ENCODE results near the gene HACD2.
A peak's percentile ranks its signal among the peaks of the same experiment; 100 is the strongest.
"Not testable (repeated sequence)": the region's sequence is repeated elsewhere in the genome, so short reads cannot be mapped to it uniquely, and the experiment has no call there.

HACD2 gene

DNA sequence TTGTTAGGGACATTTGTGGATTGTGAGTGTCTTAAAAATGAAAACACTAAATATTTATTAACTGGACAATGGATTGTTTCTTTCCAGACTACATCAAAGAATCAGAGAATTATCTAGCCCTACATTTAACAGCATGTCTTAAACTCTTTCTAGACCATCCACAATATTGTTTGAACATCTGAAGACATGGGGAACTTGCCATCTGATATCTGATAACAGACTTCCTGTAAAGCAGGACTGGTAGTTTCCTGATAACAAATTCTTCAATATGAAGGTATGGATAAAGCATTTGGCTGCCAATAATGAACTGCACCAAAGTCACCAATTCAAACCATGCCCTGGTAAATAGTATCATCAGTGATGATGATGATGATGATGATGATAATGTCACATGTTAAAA lies 26.2 kb upstream of the HACD2 start:
- no peak for DNase-seq (ENCODE audit: low read depth)

DNA sequence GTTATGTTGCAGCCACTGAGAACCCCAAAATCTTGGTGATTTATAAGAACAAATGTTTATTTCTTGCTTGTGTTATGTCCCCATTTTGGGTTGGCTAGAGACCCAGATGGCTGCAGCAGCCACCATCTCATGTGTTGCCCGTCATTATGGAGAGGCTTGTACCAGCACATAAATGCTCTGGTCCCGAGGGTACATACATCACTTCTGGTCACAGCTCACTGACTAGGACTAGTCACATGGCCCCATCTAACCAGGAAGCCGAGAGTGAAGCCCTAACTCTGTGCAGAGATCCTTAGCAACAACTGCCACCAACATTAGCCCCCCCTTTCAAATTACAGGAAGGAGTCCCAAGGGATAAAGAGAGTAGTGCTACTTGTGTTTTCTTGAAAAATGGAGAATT lies 25.5 kb upstream of the HACD2 start:
- DNase-seq (ENCODE audit: low read depth): no peak

DNA sequence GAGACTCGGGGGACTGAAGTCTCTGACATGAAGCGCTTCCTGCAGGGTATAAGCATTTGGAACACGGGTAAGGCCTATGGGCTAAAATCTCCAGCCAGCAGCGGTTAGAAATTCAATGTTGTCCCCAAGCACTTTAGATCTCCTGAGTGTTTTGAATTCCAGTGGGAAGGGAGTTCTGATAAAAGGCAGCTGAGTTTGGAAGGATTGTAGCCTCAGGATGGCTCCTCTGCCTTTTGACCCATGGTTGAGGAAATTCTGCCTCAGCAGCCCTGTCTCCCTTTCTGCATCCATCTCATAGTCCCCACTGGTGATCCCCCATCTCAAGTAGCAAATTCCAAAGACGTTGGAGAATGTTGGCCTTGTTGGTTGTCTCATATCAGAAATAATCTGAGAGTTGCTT lies 24.2 kb upstream of the HACD2 start:
- no peak for DNase-seq (ENCODE audit: low read depth)

DNA sequence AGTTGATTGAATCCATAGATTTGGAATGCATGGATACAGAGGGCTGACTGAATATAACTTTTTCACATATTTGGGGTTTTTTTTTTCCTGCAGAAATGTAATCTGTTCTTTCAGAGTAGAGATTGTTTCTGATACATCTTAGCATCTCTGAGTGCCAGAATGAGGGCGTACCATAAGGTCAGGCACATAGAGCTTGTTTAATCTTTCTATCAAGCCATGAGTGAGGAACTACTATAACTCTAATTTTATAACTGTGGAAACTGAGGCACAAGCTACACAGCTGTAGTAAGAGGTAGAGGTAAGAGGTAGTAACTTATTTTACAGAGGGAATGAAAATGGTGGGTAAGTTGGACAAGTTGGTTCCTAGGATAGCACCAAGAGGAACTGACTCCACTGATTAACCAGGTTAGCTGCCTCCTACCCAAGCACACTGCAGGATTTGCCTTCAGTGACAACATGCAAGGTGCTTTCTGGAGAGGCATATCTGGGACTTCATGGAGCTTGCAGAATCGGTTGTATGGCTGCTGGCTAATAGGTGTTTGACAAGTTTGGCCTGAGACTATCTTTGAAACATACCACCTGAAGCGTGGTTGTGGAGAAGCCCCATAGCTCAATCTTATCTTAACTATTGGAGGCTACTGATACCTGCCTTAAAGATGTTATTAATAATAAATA lies 23.5 kb upstream of the HACD2 start:
- DNase-seq (ENCODE audit: low read depth): no peak

DNA sequence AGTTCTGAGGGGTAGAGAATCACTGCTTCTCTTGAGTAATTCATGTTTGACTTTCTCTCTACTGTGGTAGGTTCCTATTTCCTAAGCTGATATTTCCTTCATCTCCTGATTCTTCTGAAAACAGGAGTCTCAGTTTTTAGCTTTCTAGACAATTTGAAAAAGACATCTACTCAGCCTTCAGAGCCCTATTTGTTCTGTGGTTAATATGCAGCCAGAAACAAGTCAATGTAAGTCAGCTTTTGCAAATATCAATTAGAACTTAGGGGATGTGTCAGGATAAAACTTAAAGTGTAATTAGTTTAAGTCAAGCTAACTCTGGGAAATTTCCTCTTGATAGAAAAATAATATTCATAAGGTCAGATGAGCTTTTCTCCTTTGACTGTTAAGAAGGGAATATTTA lies 21.7 kb upstream of the HACD2 start:
- no peak for DNase-seq (ENCODE audit: low read depth)

DNA sequence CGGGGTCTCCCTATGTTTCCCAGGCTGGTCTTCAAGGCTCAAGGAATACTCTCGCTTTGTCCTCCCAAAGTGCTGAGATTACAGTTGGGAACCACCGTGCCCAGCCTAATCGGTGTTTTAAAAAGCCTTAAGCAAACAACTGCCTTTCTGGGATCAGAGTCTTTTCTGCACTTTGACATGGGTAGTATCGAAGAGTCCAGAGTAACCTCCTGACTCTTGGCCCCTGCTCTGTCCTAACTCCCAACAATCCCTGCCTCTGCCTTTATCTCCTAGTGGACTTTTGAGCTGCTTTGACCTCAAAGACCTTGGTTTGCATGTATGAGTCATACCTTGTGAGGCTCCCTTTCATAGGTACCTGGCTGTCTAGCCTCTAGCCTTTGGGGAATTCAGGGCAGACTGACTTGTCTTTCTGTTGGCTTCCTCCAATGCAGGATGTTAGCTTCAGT lies 21.0 kb upstream of the HACD2 start:
- no peak for DNase-seq (ENCODE audit: low read depth)

DNA sequence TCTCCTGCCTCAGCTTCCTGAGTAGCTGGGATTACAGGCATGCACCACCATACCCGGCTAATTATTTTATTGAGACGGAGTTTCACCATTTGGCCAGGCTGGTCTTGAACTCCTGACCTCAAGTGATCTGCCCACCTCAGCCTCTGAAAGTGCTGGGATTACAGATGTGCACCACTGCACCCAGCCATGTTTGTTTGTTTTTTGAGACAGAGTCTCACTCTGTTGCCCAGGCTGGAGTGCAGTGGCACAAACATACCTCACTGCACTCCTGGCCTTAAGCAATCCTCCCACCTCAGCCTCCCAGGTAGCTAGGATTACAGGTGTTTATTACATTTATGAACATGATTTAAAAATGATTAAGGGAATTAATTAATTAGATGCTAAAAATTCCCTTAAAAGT lies 18.3 kb upstream of the HACD2 start:
- DNase-seq (ENCODE audit: low read depth): not testable (repeated sequence)

DNA sequence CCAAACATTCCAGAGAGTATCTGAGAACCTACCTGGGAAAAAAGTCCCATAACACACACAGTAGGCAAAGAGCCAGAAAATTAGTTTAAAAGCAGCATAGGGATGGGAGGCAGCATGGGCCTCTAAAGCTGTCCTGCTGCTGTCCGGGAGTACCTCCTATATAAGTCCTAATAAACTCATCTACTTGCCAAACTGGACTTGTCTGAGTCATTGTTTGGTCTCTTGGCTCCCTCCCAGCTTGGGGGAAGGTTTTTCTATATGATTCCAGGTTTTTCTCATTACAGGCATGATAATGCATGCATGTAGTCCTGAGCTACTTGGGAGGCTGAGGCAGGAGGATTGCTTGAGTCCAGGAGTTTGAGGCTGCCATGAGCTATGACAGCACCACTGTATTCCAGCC lies 17.5 kb upstream of the HACD2 start:
- no peak for DNase-seq (ENCODE audit: low read depth)

DNA sequence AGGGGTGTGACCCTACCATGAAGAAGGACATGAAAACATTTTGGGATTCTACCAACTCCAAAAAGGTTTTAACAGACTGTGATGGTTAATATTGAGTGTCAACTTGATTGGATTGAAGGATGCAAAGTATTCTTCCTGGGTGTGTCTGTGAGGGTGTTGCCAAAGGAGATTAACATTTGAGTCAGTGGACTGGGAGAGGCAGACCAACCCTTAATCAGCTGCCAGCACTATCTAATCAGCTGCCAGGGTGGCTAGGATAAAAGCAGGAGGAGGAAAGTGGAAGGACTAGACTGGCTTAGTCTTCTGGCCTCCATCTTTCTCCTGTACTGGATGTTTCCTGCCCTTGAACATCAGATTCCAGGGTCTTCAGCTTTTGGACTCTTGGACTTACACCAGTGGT lies 16.0 kb upstream of the HACD2 start:
- DNase-seq (ENCODE audit: low read depth): not testable (repeated sequence)

DNA sequence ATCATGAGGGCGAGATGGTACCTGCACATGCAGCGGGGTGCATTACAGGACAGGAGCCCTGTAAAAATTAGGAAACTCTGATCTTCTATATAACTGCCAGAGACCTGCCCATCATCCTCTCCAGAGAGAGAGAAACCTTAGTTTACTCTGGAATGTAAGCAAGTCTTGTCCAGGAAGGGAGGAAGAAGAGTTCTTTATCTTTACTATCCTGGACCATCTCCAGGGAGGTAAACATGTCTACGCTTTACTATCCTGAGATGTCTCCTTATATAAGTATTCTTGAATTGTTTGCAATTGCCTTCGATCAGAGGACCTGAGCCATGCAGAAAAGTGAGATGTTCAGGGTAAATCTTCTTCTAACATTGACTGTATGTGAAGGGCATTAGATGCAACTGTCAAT lies 12.7 kb upstream of the HACD2 start:
- no peak for DNase-seq (ENCODE audit: low read depth)

DNA sequence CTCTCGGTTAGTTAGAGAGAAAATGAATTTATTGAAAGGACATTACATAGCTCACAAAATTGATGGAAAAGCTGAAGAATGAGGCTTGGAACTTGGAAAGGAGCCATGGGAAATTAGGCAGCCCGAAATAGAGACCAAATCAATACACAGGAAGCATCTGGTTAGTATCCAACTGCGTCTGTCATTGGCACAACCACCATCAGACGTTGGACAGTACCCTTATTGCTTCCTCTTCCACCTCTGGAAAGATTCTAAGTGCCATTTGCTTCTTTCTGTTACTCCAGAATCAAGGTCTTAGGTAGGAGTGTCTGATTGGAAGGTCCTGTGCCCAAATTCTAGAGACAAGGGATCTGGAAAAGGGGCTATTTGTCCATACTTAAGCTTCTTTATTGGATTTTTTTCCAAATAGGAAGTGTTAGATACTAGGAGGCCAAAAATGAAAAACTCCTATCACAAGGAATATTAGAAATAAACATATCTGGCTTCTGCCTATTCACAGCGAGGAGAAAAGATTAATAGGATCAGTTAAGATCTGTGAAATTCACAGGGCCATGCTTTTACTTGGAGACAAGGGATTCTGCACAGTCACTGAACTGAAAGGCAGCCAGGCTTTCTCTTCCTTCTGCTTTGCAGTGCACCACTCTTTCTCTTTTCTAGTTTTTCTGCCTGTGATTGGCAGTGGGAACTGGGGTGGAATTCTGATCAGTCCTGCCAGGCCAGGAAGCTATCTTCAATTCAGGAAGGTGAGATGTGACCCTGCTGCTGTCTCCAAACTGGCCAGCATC lies 10.7 kb upstream of the HACD2 start:
- DNase-seq (ENCODE audit: low read depth): no peak

DNA sequence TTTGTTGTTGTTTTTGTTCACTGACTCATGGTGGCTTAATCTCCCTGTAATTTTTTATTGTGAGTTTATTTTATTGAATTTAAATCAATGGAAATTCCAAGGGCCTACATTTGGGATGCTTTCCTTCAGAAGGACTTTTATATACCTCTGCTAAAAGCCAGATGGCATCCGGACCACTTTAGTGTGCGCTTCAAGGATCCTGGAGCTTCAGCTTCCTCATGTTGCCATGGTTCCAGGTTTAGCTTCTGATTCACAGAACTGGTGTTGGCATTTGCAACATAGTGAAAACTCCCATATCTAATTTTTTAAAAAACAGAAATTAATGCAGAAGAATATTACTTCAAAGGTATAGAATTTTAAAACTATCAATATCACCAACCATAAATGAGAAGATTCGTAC lies 8.5 kb upstream of the HACD2 start:
- no peak for DNase-seq (ENCODE audit: low read depth)

DNA sequence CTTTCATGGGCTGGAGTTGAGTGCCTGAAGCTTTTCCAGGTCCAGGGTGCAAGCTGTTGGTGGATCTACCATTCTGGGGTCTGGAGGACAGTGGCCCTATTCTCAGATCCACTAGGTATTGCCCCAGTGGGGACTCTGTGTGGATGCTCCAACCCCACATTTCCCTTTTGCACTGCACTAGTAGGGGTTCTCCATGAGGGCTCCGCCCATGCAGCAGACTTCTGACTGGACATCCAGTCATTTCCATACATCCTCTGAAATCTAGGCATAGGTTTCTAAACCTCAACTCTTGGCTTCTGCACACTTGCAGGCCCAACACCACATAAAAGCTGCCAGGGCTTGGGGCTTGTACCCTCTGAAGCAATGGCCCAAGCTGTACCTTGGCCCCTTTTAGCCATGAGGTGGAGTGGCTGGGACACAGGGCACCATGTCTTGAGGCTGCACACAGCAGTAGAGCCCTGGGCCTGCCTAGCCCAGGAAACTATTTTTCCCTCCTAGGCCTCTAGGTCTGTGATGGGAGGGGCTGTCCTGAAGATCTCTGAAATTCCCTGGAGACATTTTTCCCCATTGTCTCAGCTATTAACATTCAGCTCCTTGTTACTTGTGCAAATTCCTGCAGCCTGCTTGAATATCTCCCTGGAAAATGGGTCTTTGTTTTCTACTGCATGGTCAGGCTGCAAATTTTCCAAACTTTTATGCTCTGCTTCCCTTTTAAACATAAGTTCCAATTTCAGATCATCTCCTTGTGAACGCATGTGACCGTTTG lies 6.0 kb upstream of the HACD2 start:
- no peak for DNase-seq (ENCODE audit: low read depth)

DNA sequence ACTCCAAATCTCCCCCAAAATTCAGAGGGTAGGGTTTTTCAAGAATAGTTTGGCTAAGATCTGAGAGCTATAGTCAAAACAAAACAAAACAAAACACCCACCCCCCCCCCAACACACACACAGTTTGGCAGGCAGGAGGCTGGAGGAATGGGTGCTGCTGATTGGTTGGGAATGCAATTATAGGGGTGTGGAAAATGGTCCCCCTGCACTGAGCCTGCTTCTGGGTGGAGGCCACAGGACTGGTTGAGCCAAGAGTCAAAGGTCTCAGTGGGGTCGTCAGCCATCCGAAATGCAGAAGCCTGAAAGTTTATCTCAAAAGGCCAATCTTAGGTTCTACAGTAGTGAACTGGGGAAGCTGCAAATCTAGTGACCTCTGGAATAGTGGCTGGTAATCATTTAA lies 2.5 kb upstream of the HACD2 start:
- DNase-seq (ENCODE audit: low read depth): no peak

DNA sequence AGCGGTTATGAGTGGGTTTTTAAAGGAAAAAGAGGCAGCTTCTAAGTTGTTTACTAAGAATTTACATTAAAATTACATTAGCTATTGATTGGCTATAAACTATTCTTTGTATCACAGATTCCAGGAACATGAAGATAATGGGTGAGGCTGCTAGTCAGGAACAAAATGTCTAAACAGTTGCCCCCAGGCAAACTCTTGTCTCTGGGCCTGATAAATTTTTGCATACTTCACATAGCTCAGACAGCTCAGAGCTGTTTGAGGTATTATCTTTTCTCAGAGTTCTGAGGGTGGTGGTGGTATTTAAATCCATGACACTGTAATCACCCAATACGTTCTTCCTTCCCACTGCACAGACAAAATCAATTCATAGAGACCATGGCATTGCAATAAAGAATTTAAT lies 2.1 kb upstream of the HACD2 start:
- no peak for DNase-seq (ENCODE audit: low read depth)

DNA sequence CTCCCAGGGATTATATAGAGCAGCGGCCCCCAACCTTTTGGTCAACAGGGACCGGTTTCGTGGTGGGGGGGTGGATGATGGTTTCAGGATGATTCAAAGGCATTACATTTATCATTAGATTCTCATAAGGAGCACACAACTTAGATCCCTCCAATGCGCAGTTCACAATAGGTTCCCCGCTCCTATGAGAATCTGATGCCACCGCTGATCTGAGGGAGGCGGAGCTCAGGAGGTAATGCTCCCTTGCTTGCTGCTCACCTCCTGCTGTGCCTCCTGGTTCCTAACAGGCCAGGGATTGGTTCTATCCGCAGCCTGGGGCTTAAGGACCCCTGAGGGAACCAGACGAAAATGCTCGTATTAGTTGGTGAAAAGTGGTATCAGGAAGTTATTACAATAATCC lies 1.3 kb upstream of the HACD2 start:
- peak; percentile 33 for DNase-seq (ENCODE audit: low read depth)

DNA sequence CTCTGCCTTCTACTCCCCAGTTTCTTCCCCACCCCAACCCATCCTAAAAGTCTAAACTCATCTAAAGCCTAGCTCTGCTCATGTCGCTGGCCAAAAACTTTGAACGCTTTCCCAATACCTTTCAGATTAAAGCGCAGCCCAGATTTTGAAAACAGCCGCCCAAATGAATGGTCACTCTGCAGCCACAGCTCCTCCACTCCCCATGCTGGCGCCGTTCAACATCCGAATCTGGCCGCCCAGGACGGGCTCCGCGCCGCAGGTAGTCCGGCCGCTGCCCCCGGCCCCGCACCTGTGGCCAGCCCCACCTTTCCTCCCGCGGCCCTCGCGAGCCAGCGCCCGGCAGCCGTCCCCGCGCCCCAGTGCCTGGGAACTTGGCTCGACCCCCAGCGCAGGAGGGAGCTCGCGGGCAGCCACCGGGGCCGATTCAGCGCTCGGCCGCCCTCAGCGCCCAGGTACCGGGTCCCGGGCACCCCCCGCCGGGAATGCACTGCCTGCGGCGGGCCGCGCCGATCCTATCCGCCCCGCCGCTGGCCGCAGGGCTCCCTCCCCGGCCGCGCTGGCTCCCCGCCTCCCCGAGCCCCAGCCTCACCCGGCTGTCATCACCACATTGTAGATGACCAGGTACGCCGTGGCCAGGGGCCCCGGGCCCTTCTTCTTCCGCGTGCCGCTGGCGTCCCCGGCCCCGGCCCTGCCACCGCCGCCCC lies 417 bp downstream of the HACD2 start:
- no peak for DNase-seq (ENCODE audit: low read depth)

DNA sequence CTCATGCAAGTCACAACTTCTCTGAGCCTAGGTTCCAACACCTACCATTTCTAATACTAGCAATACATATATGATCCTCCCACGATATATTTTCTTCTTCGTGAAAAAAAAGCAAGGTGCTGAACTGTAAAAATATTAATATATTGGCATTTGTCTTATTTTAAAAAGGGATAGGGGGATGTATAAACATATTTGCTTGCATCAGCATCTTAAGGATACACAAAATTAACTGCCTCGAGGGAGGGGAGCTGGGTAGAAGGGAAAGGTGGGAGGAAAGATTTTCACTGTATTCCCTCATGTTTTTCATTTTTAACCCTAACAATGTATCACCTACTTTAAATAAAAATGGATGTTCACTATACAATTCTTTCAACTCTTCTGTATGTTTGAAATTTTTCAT lies 1.3 kb downstream of the HACD2 start:
- no peak for DNase-seq (ENCODE audit: low read depth)

DNA sequence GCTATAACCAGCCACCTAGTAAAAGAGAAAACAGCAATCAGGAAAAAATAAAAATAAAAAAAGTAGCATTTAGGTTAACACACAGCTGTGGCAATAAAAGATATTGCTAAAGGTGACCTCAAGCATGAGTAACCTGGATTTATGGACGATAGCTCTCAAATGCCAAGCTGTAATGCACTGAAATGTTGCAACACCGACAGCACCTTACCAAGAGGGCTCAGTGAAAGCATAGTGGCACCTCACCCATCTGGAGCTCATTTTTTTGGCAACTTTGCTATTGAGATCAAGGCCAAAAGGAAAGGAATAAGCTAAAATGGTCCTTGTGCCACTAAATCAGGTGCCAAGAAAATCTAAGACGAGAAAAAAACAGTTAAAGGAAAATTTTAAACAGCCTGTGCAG lies 2.5 kb downstream of the HACD2 start:
- no peak for DNase-seq (ENCODE audit: low read depth)

DNA sequence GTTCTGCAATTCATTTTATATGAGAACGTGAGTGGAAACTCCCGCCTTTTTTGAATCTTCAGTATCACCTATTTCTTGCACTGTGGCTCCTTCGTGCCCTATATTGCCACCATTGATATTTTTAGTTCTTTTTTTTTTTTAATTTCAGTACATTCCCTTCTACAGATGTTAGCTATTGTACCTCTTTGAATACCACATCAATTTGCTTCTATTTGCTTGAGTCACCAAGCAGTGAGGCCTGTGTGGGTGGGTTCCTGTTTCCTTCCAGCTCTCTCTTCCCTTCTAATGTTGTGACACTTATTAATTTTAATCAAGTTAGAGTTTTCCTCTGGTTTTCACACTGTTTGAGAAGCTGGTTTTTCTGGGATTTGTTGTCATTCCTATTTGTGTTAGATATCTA lies 8.7 kb downstream of the HACD2 start:
- no peak for DNase-seq (ENCODE audit: low read depth)

DNA sequence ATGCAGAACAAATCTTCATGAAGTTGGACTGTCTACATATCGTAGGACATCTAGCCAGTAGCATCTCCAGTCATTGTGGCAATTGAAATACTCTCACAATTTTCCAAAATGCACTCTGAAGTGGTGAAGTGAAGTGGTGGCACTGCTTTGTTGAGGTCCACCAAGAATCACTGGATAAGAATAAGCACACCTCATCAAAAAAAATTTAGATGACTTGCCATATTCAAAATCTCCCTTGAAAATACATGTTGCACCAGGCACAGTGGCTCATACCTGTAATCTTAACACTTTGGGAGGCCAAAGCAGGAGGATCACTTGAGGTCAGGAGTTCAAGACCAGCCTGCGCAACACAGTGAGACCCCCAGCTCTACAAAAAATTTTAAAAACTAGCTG lies 12.9 kb downstream of the HACD2 start:
- DNase-seq (ENCODE audit: low read depth): no peak

DNA sequence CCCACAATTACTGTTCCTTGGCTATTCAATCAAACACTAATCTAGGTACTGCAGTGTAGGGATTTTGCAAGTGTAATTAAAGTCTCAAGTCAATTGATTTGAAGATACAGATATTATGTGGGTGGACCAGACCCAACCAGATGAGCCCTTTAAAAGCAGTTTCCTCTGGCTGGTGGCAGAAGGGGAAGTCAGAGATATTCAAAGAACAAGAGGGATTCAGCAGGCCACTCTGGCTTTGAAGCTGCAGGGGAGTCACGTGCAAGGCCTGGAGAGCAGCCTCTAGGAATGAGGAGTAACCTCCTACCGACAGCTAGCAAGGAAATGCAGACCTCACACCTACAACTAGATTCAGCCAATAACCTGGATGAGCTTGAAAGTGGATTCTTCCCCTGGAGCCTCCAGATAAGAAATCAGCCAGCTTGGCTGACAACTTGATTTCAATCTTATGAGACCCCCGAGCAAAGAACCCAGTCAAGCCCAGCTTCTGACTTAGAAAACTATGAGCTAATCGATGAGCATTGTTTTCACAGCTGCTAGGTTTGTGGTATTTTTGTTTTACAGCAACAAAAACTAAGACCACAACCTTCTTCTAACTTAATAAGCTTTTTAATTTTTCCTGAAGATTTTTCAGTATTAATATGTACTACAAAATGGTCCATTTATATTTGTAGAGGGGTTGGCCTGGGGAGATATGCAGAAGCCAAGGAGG lies 13.4 kb downstream of the HACD2 start:
- DNase-seq (ENCODE audit: low read depth): no peak
